GM18951 (cell line): ENCODE data around the gene APOBEC3G.
A peak's percentile ranks its signal among the peaks of the same experiment; 100 is the strongest.
"Not testable (repeated sequence)": the region's sequence is repeated elsewhere in the genome, so short reads cannot be mapped to it uniquely, and the experiment has no call there.

ENCODE experiments used
- POLR2A ChIP-seq: IDR thresholded peaks from 4 replicates; pipeline ENCODE4 v1.6.1; 2011; ENCODE audit warnings: mild to moderate bottlenecking; ENCODE audit not compliant: insufficient read length, insufficient read depth; ENCODE audit errors: extremely low read depth
- in situ Hi-C: fragments of 300-500 bp; cut with MboI; formaldehyde crosslinking; loops from one replicate; pipeline ENCODE4 v1.12.0; 2022; ENCODE audit warnings: low sequenced_read_pairs, mixed read lengths, inconsistent platforms; ENCODE audit not compliant: unreplicated experiment

Gene APOBEC3G

GRCh38 chr22:39077026-39077840 is at the start of gene APOBEC3G:
Gene APOBEC3G, plus strand, starts transcription at chr22:39077275. Its CDS starts 87 bp downstream, at chr22:39077362.
- in situ Hi-C loops = loop anchor here (5.0 kb wide), 1 partner anchor 35 kb away; the partner anchor contains the start of gene APOBEC3F
- peak; percentile 53 for TF ChIP-seq POLR2A

- in situ Hi-C loops = no loop called here
- no peak for TF ChIP-seq POLR2A
Observed at GRCh38 chr22:39027717-39028116, 49.4 kb upstream of the APOBEC3G start.

GRCh38 chr22:39028281-39028680 is 48.8 kb upstream of the APOBEC3G start:
- in situ Hi-C loops = no loop called here
- TF ChIP-seq POLR2A = no peak

GRCh38 chr22:39029227-39029626 is 47.8 kb upstream of the APOBEC3G start:
- no peak for TF ChIP-seq POLR2A
- in situ Hi-C loops = no loop called here

GRCh38 chr22:39030705-39031104 is 46.4 kb upstream of the APOBEC3G start:
- TF ChIP-seq POLR2A = no peak
- in situ Hi-C loops = no loop called here

- in situ Hi-C loops = not testable (repeated sequence)
Observed at GRCh38 chr22:39031434-39032295, 45.4 kb upstream of the APOBEC3G start.

- in situ Hi-C loops = not testable (repeated sequence)
Observed at GRCh38 chr22:39037071-39037470, 40.0 kb upstream of the APOBEC3G start.

- in situ Hi-C loops = loop anchor here (5.0 kb wide), 1 partner anchor 38 kb away; the partner anchor contains the start of gene APOBEC3G
Observed at GRCh38 chr22:39039306-39040126, 37.6 kb upstream of the APOBEC3G start.

GRCh38 chr22:39040155-39040537 is 36.9 kb upstream of the APOBEC3G start:
- in situ Hi-C loops = loop anchor here (5.0 kb wide), 1 partner anchor 37 kb away; the partner anchor contains the start of gene APOBEC3G

More at GRCh38 chr22:39039306-39040126, 37.6 kb upstream of the APOBEC3G start:
- no peak for TF ChIP-seq POLR2A

- in situ Hi-C loops = loop anchor here (5.0 kb wide), 1 partner anchor 37 kb away; the partner anchor contains the start of gene APOBEC3G
- peak; percentile 34 for TF ChIP-seq POLR2A
Observed at GRCh38 chr22:39040538-39041296, 36.4 kb upstream of the APOBEC3G start, which contains the start of gene APOBEC3F. Gene APOBEC3F, plus strand, starts transcription at chr22:39040864. Its CDS starts 97 bp downstream, at chr22:39040961.

GRCh38 chr22:39041908-39042307 is 35.2 kb upstream of the APOBEC3G start:
- in situ Hi-C loops = loop anchor here (5.0 kb wide), 1 partner anchor 35 kb away; the partner anchor contains the start of gene APOBEC3G
- no peak for TF ChIP-seq POLR2A

GRCh38 chr22:39043063-39043462 is 34.0 kb upstream of the APOBEC3G start:
- in situ Hi-C loops = loop anchor here (5.0 kb wide), 1 partner anchor 34 kb away; the partner anchor contains the start of gene APOBEC3G

- in situ Hi-C loops = not testable (repeated sequence)
Observed at GRCh38 chr22:39045136-39045535, 31.9 kb upstream of the APOBEC3G start.

- in situ Hi-C loops = not testable (repeated sequence)
Observed at GRCh38 chr22:39049486-39049885, 27.6 kb upstream of the APOBEC3G start.

- in situ Hi-C loops = not testable (repeated sequence)
Observed at GRCh38 chr22:39051844-39052495, 25.1 kb upstream of the APOBEC3G start.
